Measurements from ENCODE around the gene ARHGEF12.

Gene ARHGEF12

GRCh38 chr11:120385110-120385509, 48.9 kb downstream of the ARHGEF12 start:
- no peak for TF ChIP-seq CTCF (conservative IDR thresholded peaks at IDR 0.05; ENCODE audit: low read depth, low read length)
- H3K4me3 ChIP-seq (ENCODE audit: low read length) = no peak overlapping the region
- peak; percentile 12 for DNase-seq (ENCODE audit: low read depth)

- no peak for DNase-seq (ENCODE audit: low read depth)
- no peak for TF ChIP-seq CTCF (conservative IDR thresholded peaks at IDR 0.05; ENCODE audit: low read depth, low read length)
- no peak overlapping the region for H3K4me3 ChIP-seq (ENCODE audit: low read length)
Observed at GRCh38 chr11:120385655-120386054, 49.4 kb downstream of the ARHGEF12 start.

- no peak for TF ChIP-seq CTCF (conservative IDR thresholded peaks at IDR 0.05; ENCODE audit: low read depth, low read length)
- DNase-seq (ENCODE audit: low read depth) = no peak
Observed at GRCh38 chr11:120386318-120386717, 50.1 kb downstream of the ARHGEF12 start.

GRCh38 chr11:120386774-120387371, 50.7 kb downstream of the ARHGEF12 start:
- DNase-seq (ENCODE audit: low read depth) = no peak
- no peak overlapping the region for H3K4me3 ChIP-seq (ENCODE audit: low read length)
- TF ChIP-seq CTCF (conservative IDR thresholded peaks at IDR 0.05; ENCODE audit: low read depth, low read length) = no peak

More at GRCh38 chr11:120386318-120386717, 50.1 kb downstream of the ARHGEF12 start:
- H3K4me3 ChIP-seq (ENCODE audit: low read length) = no peak overlapping the region

GRCh38 chr11:120388261-120388660, 52.0 kb downstream of the ARHGEF12 start:
- TF ChIP-seq CTCF (conservative IDR thresholded peaks at IDR 0.05; ENCODE audit: low read depth, low read length) = no peak
- no peak overlapping the region for H3K4me3 ChIP-seq (ENCODE audit: low read length)
- no peak for DNase-seq (ENCODE audit: low read depth)

GRCh38 chr11:120389693-120390584, 53.7 kb downstream of the ARHGEF12 start:
- DNase-seq (ENCODE audit: low read depth) = no peak
- no peak for TF ChIP-seq CTCF (conservative IDR thresholded peaks at IDR 0.05; ENCODE audit: low read depth, low read length)
- H3K4me3 ChIP-seq (ENCODE audit: low read length) = no peak overlapping the region

GRCh38 chr11:120390585-120390922, 54.3 kb downstream of the ARHGEF12 start:
- no peak for TF ChIP-seq CTCF (conservative IDR thresholded peaks at IDR 0.05; ENCODE audit: low read depth, low read length)
- no peak overlapping the region for H3K4me3 ChIP-seq (ENCODE audit: low read length)
- no peak for DNase-seq (ENCODE audit: low read depth)
